NCI-H774 (cell line): ENCODE data around the gene OR7A17.

Source experiments
- DNase-seq: peaks from one replicate; lab custom pipeline; 2025; lab: John Stamatoyannopoulos, UW

OR7A17 gene

GRCh38 chr19:14886032-14886431 is at the start of gene OR7A17:
Gene OR7A17 (minus strand): TSS chr19:14886132. CDS start chr19:14881355, 4,777 bp downstream.
- no peak for DNase-seq

GRCh38 chr19:14933506-14933905 is 47.6 kb upstream of the OR7A17 start:
- no peak for DNase-seq

DNA sequence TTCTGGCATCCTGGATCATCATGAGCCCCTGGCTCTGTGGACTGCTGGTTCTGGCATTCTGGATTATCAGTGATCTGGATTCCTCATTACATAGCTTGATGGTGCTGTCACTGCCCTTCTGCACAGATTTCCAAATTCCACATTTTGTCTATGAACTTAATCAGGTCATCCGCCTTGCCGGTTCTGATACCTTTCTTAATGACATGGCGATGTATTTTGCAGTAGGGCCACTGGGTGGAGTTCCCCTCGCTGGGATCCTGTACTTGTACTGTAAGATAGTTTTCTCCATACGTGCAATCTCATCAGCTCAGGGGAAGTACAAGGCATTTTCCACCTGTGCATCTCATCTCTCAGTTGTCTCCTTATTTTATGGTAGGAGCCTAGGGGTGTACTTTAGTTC is 30.9 kb upstream of the OR7A17 start:
- no peak for DNase-seq

DNA sequence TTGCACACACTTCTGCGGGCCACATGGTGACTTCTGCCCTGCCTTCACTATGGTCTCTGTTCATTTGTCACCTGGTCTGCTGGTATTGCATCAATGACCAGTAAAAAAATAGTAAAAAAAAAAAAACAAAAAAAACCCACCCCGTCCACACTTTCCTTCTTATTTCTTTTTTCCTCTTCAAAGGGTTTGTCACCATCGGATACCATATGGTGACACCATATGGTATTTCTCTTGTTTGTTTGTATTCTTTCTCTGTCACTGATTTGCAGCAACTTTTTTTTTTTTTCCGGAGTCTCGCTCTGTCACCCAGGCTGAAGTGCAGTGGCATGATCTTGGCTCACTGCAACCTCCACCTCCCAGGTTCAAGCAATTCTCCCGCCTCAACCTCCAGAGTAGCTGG is 29.2 kb upstream of the OR7A17 start:
- DNase-seq: no peak

- no peak for DNase-seq
Measured at GRCh38 chr19:14906711-14907110, 20.8 kb upstream of the OR7A17 start.

- DNase-seq: no peak
Measured at GRCh38 chr19:14901675-14902260, 15.8 kb upstream of the OR7A17 start.

DNA sequence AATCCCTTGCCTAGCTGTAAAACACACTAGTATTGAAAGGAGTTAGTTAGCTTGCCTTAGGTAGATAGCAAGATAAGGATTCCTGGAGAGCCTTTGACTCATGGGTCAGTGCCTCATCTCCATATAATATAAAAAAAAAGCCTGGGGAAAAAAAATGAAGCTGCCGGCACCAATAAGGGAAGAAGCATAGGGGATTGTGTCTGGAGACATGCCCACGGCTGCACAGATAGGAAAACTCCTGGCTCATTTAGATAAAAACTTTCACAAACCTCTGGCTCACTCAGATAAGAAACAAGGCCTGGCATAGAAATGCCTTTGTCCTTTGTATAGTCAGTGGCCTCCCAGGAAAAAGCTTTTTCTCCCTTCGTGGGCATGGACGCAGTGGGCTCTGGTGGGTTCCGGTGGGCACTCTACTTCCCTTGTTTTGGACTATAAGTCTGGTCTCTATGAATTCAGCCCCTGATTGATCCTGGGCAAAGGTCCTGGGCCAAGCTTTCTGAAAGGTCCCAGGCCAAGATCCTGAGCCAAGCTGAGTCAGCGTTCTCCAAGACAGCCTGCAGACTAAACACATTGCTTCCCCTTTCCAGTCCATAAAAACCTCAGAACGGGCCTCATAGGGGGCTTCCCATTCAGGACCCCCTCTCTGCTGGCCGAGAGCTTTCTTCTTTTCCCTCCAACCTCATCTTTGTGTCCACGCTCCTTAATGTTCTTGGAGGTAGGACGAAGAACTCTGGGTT is 4.9 kb upstream of the OR7A17 start:
- no peak for DNase-seq

DNA sequence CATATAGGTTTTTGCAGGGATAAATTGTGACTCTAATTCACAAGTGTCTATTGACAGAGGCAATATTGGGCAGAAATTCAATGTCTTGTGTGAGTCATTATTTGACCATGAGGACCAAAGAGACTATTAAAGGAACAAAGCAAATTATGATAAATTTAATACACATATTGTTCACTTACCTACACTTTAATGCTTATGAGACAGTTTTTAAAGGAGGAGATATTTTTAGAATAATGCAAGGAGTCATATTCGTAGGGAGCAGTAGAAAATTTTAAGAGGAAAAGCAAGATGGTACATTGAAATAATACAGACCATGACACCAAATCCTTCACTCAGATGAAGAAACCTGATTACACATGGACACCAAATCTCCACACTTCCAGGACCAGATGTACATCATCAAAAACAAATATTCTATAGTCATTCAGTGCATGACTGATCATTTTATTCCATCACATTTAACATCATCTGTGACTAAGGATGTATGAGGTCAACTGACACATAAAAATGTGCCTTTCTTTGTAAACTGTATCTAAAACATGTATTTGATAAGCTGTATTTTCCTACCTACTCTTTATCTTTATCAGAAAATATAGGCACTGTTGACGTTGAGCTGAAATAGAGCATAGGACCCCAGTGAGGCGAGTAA is 4.2 kb upstream of the OR7A17 start:
- DNase-seq: no peak

- no peak for DNase-seq
Measured at GRCh38 chr19:14871619-14872230, 14.2 kb downstream of the OR7A17 start.

DNA sequence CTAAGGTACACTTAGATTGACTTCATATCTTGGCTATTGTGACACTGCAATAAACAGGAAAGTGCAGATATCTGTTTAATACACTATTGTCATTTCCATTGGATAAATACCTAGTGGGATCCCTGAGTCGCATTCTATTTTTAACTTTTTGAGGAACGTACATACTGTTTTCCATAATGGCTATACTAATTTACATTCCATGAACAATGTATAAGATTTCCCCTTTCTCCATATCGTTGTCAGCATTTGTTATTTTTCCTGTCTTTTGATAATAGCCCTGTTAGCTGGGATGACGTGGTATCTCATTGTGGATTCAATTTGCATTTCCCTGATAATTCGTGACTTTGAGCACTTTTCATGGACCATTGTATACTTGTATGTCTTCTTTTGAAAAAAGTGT is 17.4 kb downstream of the OR7A17 start:
- DNase-seq: no peak

DNA sequence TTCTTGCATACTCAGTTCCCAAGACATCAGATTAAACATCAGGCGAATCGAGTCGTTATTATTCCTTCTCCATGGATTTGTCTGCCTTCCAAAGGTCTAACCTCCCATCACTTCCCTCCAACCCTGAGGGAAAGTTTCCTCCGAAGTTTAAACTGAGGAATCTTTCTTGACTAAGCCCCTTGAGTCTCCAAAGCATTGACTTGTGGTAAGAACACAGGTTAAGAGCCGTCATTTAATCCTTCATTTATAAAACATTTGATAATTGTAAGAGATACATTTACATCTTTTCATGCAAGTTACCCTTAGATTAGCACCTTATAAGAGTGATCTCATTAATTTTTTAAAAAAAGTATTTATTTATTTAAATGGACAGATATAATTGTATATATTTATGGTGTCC is 37.1 kb downstream of the OR7A17 start, which contains the start of gene OR7A10:
TSS of gene OR7A10 (minus strand) at position 101 of the 400 bp plus-strand sequence. CDS start 7,045 bp downstream, outside the sequence.
- DNase-seq: no peak

- DNase-seq: no peak
Measured at GRCh38 chr19:14843578-14843977, 42.4 kb downstream of the OR7A17 start.

DNA sequence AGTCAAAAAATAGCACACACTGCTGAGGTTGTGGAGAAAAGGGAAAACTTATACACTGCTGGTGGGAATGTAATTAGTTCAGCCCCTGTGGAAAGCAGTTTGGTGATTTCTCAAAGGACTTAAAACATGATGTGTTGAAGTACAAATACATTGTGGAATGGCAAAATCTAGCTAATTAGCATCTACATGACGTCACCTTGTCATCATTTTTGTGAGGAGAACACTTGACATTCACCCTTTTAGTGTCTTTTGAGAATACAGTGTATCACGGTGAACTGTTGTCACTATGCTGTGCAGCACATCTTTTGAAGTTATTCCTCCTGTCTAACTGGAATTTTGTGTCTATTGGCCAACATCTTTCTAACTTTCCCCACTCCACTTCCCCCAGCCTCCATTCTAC is 42.8 kb downstream of the OR7A17 start:
- DNase-seq: no peak

GRCh38 chr19:14840206-14840605 is 45.7 kb downstream of the OR7A17 start:
- DNase-seq: no peak

GRCh38 chr19:14837391-14837790 is 48.5 kb downstream of the OR7A17 start:
- DNase-seq: no peak

- no peak for DNase-seq
Measured at GRCh38 chr19:14835011-14835410, 50.9 kb downstream of the OR7A17 start, which contains the start of the genes OR7A5 and OR7C1. Gene OR7A5 (minus strand): TSS chr19:14835185. CDS start chr19:14828241, 6,944 bp downstream. Gene OR7C1 (minus strand): TSS chr19:14835185. CDS start chr19:14800136, 35,049 bp downstream.

GRCh38 chr19:14830702-14831101 is 55.2 kb downstream of the OR7A17 start:
- DNase-seq: no peak
